Subcutaneous adipose tissue (tissue), 4 donors: ENCODE measurements around the gene SLC44A1. TPM values are rescaled to one million over a fixed set of nuclear protein-coding genes. Genes with fewer than 3 reads are reported as not detected.

Experiments
- CTCF ChIP-seq: fragments of 450-650 bp; IDR thresholded peaks from one replicate; pipeline ENCODE4 v1.5.1; 2016; ENCODE audit warnings: low read depth, mild to moderate bottlenecking, control low read depth, antibody characterized with exemption, moderate library complexity
- total RNA-seq, 4 donors: library from RNA; depleted of rRNA; stranded (reverse); fragments of >200 nt; gene quantifications; one replicate each; pipeline ENCODE4 v1.1.0, GENCODE V29; 2016

SLC44A1 gene
- total RNA-seq, 4 donors from 2014 or later: 48.2 to 85.5 (median 53.4) TPM

GRCh38 chr9:105449081-105449480, 204.6 kb downstream of the SLC44A1 start:
- no peak for TF ChIP-seq CTCF

- no peak for TF ChIP-seq CTCF
Observed at GRCh38 chr9:105452185-105452584, 207.7 kb downstream of the SLC44A1 start.

- no peak for TF ChIP-seq CTCF
Observed at GRCh38 chr9:105455836-105456475, 211.5 kb downstream of the SLC44A1 start.

- no peak for TF ChIP-seq CTCF
Observed at GRCh38 chr9:105457560-105458294, 213.3 kb downstream of the SLC44A1 start.

GRCh38 chr9:105458404-105458803, 214.0 kb downstream of the SLC44A1 start:
- TF ChIP-seq CTCF: no peak

- no peak for TF ChIP-seq CTCF
Observed at GRCh38 chr9:105459336-105459735, 214.9 kb downstream of the SLC44A1 start.

GRCh38 chr9:105466898-105467455, 222.5 kb downstream of the SLC44A1 start:
- no peak for TF ChIP-seq CTCF
